ENCODE data around the gene PRPSAP2.

PRPSAP2 gene

DNA sequence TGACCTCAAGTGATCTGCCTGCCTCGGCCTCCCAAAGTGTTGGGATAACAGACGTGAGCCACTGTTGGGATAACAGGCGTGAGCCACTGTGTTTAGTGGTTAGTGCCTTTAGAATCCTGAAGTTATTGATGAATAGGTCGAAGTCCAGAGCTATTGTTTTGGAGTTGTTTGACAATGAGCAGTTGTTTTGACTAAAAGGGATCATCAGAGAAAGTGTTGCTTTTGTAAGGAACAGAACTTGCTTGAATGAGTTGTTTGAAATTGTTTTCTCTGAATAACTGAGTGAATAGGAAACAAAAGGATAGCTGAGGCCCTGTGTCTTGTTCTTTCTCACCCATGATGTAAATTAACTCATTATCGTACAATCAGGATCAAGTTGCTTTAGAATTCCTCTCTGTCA, 46.6 kb downstream of the PRPSAP2 start:
- Histone ChIP-seq H4K20me1 (ENCODE audit: low read depth, low read length) (no peaks in the 10 kb centered on the region), H3K4me3 (ENCODE audit: insufficient read depth, low read length, poor library complexity, severe bottlenecking) (no peak overlapping the region), H3K9me2 (replicated peaks; ENCODE audit: insufficient read depth, low read length) (no peaks in the 10 kb centered on the region), H3K9ac (ENCODE audit: low read length) (no peak overlapping the region), H2AFZ (ENCODE audit: low read depth, low read length, severe bottlenecking) (no peak overlapping the region), H3F3A (ENCODE audit: insufficient read depth) (peaks cover 17% of the 10 kb centered on the region), H3K36me3 (ENCODE audit: low read length) (peaks cover 25% of the 10 kb centered on the region; the same call in 1 of the 2 replicates), H3K4me2 (ENCODE audit: low read depth, low read length, poor library complexity, severe bottlenecking) (no peak overlapping the region), H3K9me3 (ENCODE audit: insufficient read depth, low read length) (no peaks in the 10 kb centered on the region), H3K79me2 (ENCODE audit: insufficient read depth, low read length) (peaks cover 23% of the 10 kb centered on the region), H3K27ac (ENCODE audit: low read depth, low read length) (no peak overlapping the region), H3K27me3 (ENCODE audit: low read length) (no peaks in the 10 kb centered on the region)
- no peak for TF ChIP-seq EZH2phosphoT487 (conservative IDR thresholded peaks at IDR 0.05; ENCODE audit: low read length)
- TF ChIP-seq, protein P1, sequence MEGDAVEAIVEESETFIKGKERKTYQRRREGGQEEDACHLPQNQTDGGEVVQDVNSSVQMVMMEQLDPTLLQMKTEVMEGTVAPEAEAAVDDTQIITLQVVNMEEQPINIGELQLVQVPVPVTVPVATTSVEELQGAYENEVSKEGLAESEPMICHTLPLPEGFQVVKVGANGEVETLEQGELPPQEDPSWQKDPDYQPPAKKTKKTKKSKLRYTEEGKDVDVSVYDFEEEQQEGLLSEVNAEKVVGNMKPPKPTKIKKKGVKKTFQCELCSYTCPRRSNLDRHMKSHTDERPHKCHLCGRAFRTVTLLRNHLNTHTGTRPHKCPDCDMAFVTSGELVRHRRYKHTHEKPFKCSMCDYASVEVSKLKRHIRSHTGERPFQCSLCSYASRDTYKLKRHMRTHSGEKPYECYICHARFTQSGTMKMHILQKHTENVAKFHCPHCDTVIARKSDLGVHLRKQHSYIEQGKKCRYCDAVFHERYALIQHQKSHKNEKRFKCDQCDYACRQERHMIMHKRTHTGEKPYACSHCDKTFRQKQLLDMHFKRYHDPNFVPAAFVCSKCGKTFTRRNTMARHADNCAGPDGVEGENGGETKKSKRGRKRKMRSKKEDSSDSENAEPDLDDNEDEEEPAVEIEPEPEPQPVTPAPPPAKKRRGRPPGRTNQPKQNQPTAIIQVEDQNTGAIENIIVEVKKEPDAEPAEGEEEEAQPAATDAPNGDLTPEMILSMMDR (IDR thresholded peaks at IDR 0.05; ENCODE audit: insufficient read depth, low read length, poor library complexity, severe bottlenecking): no peak

DNA sequence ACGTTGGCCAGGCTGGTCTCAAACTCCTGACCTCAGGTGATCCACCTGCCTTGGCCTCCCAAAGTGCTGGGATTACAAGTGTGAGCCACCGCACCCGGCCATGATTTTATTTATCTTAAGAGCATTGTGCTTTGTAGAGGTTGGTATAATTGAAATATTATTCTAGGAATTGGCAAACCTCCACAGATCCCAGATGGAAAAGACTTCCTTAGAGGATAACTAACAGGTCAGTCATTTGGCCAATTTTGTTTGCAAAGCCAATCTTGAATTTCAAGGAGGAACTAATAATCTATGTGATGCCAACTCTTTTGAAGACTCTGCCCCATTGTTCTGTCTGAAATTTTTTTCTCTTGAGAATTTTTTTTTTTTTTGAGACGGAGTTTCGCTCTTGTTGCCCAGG, 47.3 kb downstream of the PRPSAP2 start:
- H3K9me2 ChIP-seq (replicated peaks; ENCODE audit: insufficient read depth, low read length): no peaks in the 10 kb centered on the region
- no peak overlapping the region for H3K4me2 ChIP-seq (ENCODE audit: low read depth, low read length, poor library complexity, severe bottlenecking)
- H3K4me3 ChIP-seq (ENCODE audit: insufficient read depth, low read length, poor library complexity, severe bottlenecking): no peak overlapping the region
- H2AFZ ChIP-seq (ENCODE audit: low read depth, low read length, severe bottlenecking): no peak overlapping the region
- H3K79me2 ChIP-seq (ENCODE audit: insufficient read depth, low read length): peaks cover 23% of the 10 kb centered on the region
- H3K27me3 ChIP-seq (ENCODE audit: low read length): no peaks in the 10 kb centered on the region
- no peak for TF ChIP-seq EZH2phosphoT487 (conservative IDR thresholded peaks at IDR 0.05; ENCODE audit: low read length)
- TF ChIP-seq, protein P1 (IDR thresholded peaks at IDR 0.05; ENCODE audit: insufficient read depth, low read length, poor library complexity, severe bottlenecking): no peak
- H3K27ac ChIP-seq (ENCODE audit: low read depth, low read length): no peak overlapping the region
- peaks cover 25% of the 10 kb centered on the region; the same call in 1 of the 2 replicates for H3K36me3 ChIP-seq (ENCODE audit: low read length)
- H3K9me3 ChIP-seq (ENCODE audit: insufficient read depth, low read length): no peaks in the 10 kb centered on the region
- H3K9ac ChIP-seq (ENCODE audit: low read length): no peak overlapping the region
- H4K20me1 ChIP-seq (ENCODE audit: low read depth, low read length): no peaks in the 10 kb centered on the region
- peaks cover 10% of the 10 kb centered on the region for H3F3A ChIP-seq (ENCODE audit: insufficient read depth)

DNA sequence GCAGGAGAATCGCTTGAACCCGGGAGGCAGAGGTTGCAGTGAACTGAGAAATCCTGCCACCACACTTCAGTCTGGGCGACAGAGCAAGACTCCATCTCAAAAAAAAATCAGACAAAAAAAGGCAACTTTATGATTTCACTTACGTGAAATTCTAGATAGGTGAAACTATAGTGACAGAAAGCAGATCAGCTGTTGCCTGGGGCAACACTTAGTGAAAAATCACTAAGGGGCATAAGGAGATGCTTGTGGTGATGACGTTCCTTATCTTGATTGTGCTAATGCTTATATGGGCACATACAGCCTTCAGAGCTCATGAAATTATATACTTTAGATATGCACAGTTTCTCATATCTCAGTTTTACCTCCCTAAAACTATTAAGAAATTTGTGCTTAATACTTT, 52.4 kb downstream of the PRPSAP2 start:
- H4K20me1 ChIP-seq (ENCODE audit: low read depth, low read length): no peaks in the 10 kb centered on the region
- H3F3A ChIP-seq (ENCODE audit: insufficient read depth): peaks cover 4% of the 10 kb centered on the region; the same call in 1 of the 2 replicates
- TF ChIP-seq, protein P1 (IDR thresholded peaks at IDR 0.05; ENCODE audit: insufficient read depth, low read length, poor library complexity, severe bottlenecking): no peak
- TF ChIP-seq EZH2phosphoT487 (conservative IDR thresholded peaks at IDR 0.05; ENCODE audit: low read length): no peak
- no peaks in the 10 kb centered on the region for H3K9me3 ChIP-seq (ENCODE audit: insufficient read depth, low read length)
- H3K9me2 ChIP-seq (replicated peaks; ENCODE audit: insufficient read depth, low read length): no peaks in the 10 kb centered on the region
- H3K4me2 ChIP-seq (ENCODE audit: low read depth, low read length, poor library complexity, severe bottlenecking): no peak overlapping the region
- no peaks in the 10 kb centered on the region; the same call in none of the 2 replicates for H3K79me2 ChIP-seq (ENCODE audit: insufficient read depth, low read length)
- H3K9ac ChIP-seq (ENCODE audit: low read length): no peak overlapping the region
- no peak overlapping the region for H3K4me3 ChIP-seq (ENCODE audit: insufficient read depth, low read length, poor library complexity, severe bottlenecking)
- no peak overlapping the region for H3K27ac ChIP-seq (ENCODE audit: low read depth, low read length)
- H3K27me3 ChIP-seq (ENCODE audit: low read length): no peaks in the 10 kb centered on the region
- peaks cover 34% of the 10 kb centered on the region for H3K36me3 ChIP-seq (ENCODE audit: low read length)
- H2AFZ ChIP-seq (ENCODE audit: low read depth, low read length, severe bottlenecking): no peak overlapping the region

All from SU-DHL-6 (cell line).